ENCODE data around the gene KDM4B.

DNA sequence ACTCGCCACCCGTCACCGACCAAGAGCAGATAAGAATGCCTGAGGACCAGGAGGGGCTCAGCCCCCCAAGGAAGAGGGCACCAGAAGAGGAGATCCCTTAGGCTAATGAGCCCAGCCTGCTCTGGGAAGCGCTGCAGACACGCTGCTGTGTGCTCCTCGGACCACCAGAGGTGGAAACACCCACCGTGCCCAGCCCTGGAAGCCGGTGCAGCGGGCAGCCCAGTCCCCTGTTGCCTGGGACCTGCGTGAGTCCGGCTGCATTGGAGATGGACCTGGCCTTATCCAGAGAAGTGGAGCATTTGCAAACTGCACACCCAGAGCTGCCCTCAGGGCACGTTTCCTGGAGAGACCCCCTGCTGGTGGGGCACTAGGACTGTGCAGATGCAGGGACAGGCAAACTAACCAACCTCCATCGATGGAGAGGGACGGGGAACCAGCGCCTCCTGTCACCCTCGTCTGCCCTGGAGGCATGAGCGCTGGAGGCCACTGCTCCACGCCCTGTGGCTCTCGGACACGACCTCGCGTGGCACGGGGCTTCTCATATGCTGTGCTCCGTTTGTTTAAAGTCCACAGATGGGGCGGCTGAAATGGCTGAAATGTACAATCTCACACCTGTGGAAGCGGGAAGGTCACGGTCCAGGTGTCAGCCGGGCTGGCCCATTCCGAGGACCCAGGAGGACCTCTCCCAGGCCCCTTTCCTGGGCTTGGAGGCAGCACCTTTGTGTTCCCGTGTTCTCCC is 153.9 kb downstream of the KDM4B start:
- TF ChIP-seq, protein P1, sequence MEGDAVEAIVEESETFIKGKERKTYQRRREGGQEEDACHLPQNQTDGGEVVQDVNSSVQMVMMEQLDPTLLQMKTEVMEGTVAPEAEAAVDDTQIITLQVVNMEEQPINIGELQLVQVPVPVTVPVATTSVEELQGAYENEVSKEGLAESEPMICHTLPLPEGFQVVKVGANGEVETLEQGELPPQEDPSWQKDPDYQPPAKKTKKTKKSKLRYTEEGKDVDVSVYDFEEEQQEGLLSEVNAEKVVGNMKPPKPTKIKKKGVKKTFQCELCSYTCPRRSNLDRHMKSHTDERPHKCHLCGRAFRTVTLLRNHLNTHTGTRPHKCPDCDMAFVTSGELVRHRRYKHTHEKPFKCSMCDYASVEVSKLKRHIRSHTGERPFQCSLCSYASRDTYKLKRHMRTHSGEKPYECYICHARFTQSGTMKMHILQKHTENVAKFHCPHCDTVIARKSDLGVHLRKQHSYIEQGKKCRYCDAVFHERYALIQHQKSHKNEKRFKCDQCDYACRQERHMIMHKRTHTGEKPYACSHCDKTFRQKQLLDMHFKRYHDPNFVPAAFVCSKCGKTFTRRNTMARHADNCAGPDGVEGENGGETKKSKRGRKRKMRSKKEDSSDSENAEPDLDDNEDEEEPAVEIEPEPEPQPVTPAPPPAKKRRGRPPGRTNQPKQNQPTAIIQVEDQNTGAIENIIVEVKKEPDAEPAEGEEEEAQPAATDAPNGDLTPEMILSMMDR (IDR thresholded peaks at IDR 0.05), result no peak
- no peak for TF ChIP-seq POLR2A (IDR thresholded peaks at IDR 0.05; ENCODE audit: low read depth)

All from esophagus muscularis mucosa (tissue), 3 donors.